Suprapubic skin (tissue), 4 donors: ENCODE results near the gene MOV10. TPM values are rescaled to one million over a fixed set of nuclear protein-coding genes. Genes with fewer than 3 reads are reported as not detected.

Experiments
- DNase-seq, 2 donors: peaks; one replicate each; pipeline ENCODE4 v3.0.0-alpha.2; 2019; ENCODE audit warnings: low spot score in 2 of 2
- H3K27ac ChIP-seq: fragments of 200-600 bp; sonication (generic); one replicate; pipeline ENCODE4 v1.5.1; 2019
- H3K27me3 ChIP-seq: fragments of 200-600 bp; sonication (generic); one replicate; pipeline ENCODE4 v1.5.1; 2019
- H3K36me3 ChIP-seq: fragments of 200-600 bp; sonication (generic); one replicate; pipeline ENCODE4 v1.5.1; 2019
- H3K4me1 ChIP-seq: fragments of 200-600 bp; sonication (generic); one replicate; pipeline ENCODE4 v1.5.1; 2019
- H3K4me3 ChIP-seq: fragments of 200-600 bp; sonication (generic); one replicate; pipeline ENCODE4 v1.5.1; 2019; ENCODE audit warnings: mild to moderate bottlenecking
- H3K9me3 ChIP-seq: fragments of 200-600 bp; sonication (generic); one replicate; pipeline ENCODE4 v1.5.1; 2019
- CTCF ChIP-seq, 2 donors: fragments of 200-600 bp in 1 of 2; fragments of 450-650 bp in 1 of 2; sonication (generic) in 1 of 2; IDR thresholded peaks; one replicate each; pipeline ENCODE4 v1.5.1; 2016 to 2019; ENCODE audit warnings: antibody characterized with exemption in 2 of 2, mild to moderate bottlenecking in 1 of 2, moderate library complexity in 1 of 2
- EP300 ChIP-seq: sonication (generic); formaldehyde crosslinking; IDR thresholded peaks from one replicate; pipeline ENCODE4 v1.6.1; 2017; ENCODE audit warnings: antibody characterized with exemption
- POLR2A ChIP-seq, 2 donors: fragments of 450-650 bp; IDR thresholded peaks; one replicate each; pipeline ENCODE4 v1.6.1; 2017; ENCODE audit warnings: antibody characterized with exemption in 2 of 2, mild to moderate bottlenecking in 2 of 2, moderate library complexity in 2 of 2
- POLR2AphosphoS5 ChIP-seq, 3 donors: sonication (generic); formaldehyde crosslinking; IDR thresholded peaks; one replicate each; pipeline ENCODE4 v1.6.1; 2017; ENCODE audit warnings: antibody characterized with exemption in 3 of 3
- WGBS: methylation state at CpG from one replicate; pipeline ENCODE4 v1.1.5; 2018; 5-methylcytosine and 5-hydroxymethylcytosine counted together
- total RNA-seq, 4 donors: library from RNA; depleted of rRNA; stranded (reverse); fragments of >200 nt; gene quantifications; one replicate each; pipeline ENCODE4 v1.1.0, GENCODE V29; 2016

The MOV10 gene
- total RNA-seq, 4 donors from 2014 or later: 42.8 to 147 (median 70.1) TPM

- no peak for DNase-seq
- peaks cover 54% of the 10 kb centered on the region for H3K4me1 ChIP-seq
- TF ChIP-seq CTCF (IDR thresholded peaks at IDR 0.05): no peak
- no peak for TF ChIP-seq POLR2A (IDR thresholded peaks at IDR 0.05)
- TF ChIP-seq POLR2AphosphoS5 (IDR thresholded peaks at IDR 0.05): no peak
- no peak for TF ChIP-seq EP300
- H3K36me3 ChIP-seq: no peaks in the 10 kb centered on the region
- H3K27ac ChIP-seq: no peak overlapping the region
- no peak overlapping the region for H3K4me3 ChIP-seq
- H3K9me3 ChIP-seq: no peaks in the 10 kb centered on the region
- H3K27me3 ChIP-seq: no peaks in the 10 kb centered on the region
- WGBS: 58% methylated on average over 2 of the region's 2 CpGs
These were observed 45.9 kb upstream of the MOV10 start for GRCh38 chr1:112628516-112628915.

GRCh38 chr1:112629256-112629655 lies 45.2 kb upstream of the MOV10 start:
- no peak for TF ChIP-seq POLR2AphosphoS5 (IDR thresholded peaks at IDR 0.05)
- no peak for TF ChIP-seq EP300
- TF ChIP-seq POLR2A (IDR thresholded peaks at IDR 0.05): no peak
- no peak overlapping the region for H3K4me3 ChIP-seq
- no peaks in the 10 kb centered on the region for H3K9me3 ChIP-seq
- H3K4me1 ChIP-seq: peaks cover 47% of the 10 kb centered on the region
- H3K36me3 ChIP-seq: no peaks in the 10 kb centered on the region
- DNase-seq: no peak
- no peak overlapping the region for H3K27ac ChIP-seq
- H3K27me3 ChIP-seq: no peaks in the 10 kb centered on the region

GRCh38 chr1:112633628-112634027 lies 40.8 kb upstream of the MOV10 start:
- TF ChIP-seq POLR2AphosphoS5 (IDR thresholded peaks at IDR 0.05) (no peak), POLR2A (IDR thresholded peaks at IDR 0.05) (no peak), EP300 (no peak), CTCF (IDR thresholded peaks at IDR 0.05) (no peak)
- H3K4me3 ChIP-seq: no peak overlapping the region
- no peak overlapping the region for H3K27ac ChIP-seq
- peaks cover 57% of the 10 kb centered on the region for H3K4me1 ChIP-seq
- H3K9me3 ChIP-seq: no peaks in the 10 kb centered on the region
- 84% methylated on average over 2 of the region's 2 CpGs for WGBS
- H3K36me3 ChIP-seq: no peaks in the 10 kb centered on the region
- no peak for DNase-seq
- H3K27me3 ChIP-seq: no peaks in the 10 kb centered on the region

GRCh38 chr1:112634367-112634766 lies 40.1 kb upstream of the MOV10 start:
- no peak for DNase-seq
- TF ChIP-seq POLR2A (IDR thresholded peaks at IDR 0.05) (no peak), EP300 (no peak)
- Histone ChIP-seq H3K36me3 (no peaks in the 10 kb centered on the region), H3K27ac (no peak overlapping the region), H3K4me3 (no peak overlapping the region), H3K9me3 (no peaks in the 10 kb centered on the region), H3K27me3 (no peaks in the 10 kb centered on the region), H3K4me1 (peaks cover 52% of the 10 kb centered on the region)

- Histone ChIP-seq H3K4me1 (peaks cover 46% of the 10 kb centered on the region), H3K4me3 (no peak overlapping the region), H3K27ac (no peak overlapping the region), H3K9me3 (no peaks in the 10 kb centered on the region), H3K36me3 (no peaks in the 10 kb centered on the region), H3K27me3 (no peaks in the 10 kb centered on the region)
- 93% methylated on average over 2 of the region's 2 CpGs for WGBS
- no peak for TF ChIP-seq CTCF (IDR thresholded peaks at IDR 0.05)
- TF ChIP-seq POLR2AphosphoS5 (IDR thresholded peaks at IDR 0.05): no peak
- no peak for TF ChIP-seq EP300
- TF ChIP-seq POLR2A (IDR thresholded peaks at IDR 0.05): no peak
- no peak for DNase-seq
These were observed 38.4 kb upstream of the MOV10 start for GRCh38 chr1:112636056-112636455.

GRCh38 chr1:112636597-112637253 lies 37.7 kb upstream of the MOV10 start:
- Histone ChIP-seq H3K36me3 (no peaks in the 10 kb centered on the region), H3K27ac (no peak overlapping the region), H3K4me3 (no peak overlapping the region), H3K9me3 (no peaks in the 10 kb centered on the region), H3K27me3 (no peaks in the 10 kb centered on the region), H3K4me1 (peaks cover 46% of the 10 kb centered on the region)
- TF ChIP-seq POLR2AphosphoS5 (IDR thresholded peaks at IDR 0.05) (no peak), EP300 (no peak), POLR2A (IDR thresholded peaks at IDR 0.05) (no peak), CTCF (IDR thresholded peaks at IDR 0.05) (no peak)
- no peak for DNase-seq
